GM23338 (cell line): ENCODE results near the gene SLC4A9. TPM values are rescaled to one million over a fixed set of nuclear protein-coding genes. Genes with fewer than 3 reads are reported as not detected.

Source experiments
- ATAC-seq: fragments of 200-7000 bp; cut with Tn5 transposase; 3 replicates; pipeline ENCODE4 v1.9.1; 2020
- DNase-seq: peaks from one replicate; pipeline ENCODE4 v3.0.0-alpha.2; 2015; ENCODE audit warnings: low spot score
- H2AFZ ChIP-seq: fragments of 200-600 bp; sonication (generic); 2 replicates; pipeline ENCODE4 v1.8.0; 2016; ENCODE audit warnings: antibody characterized with exemption, mild to moderate bottlenecking, moderate library complexity
- H3F3A ChIP-seq: fragments of 200-600 bp; sonication (generic); replicated peaks from 2 replicates; pipeline ENCODE4 v1.8.0; 2017; ENCODE audit warnings: antibody characterized with exemption, mixed run types, low read depth
- H3K27ac ChIP-seq: fragments of 200-600 bp; sonication (generic); 2 replicates; pipeline ENCODE4 v1.6.1; 2016; ENCODE audit warnings: low read depth
- H3K27me3 ChIP-seq: fragments of 200-600 bp; sonication (generic); 2 replicates; pipeline ENCODE4 v1.8.0; 2016; ENCODE audit warnings: mild to moderate bottlenecking, mixed run types, moderate library complexity; ENCODE audit not compliant: insufficient read depth
- H3K36me3 ChIP-seq: fragments of 200-600 bp; sonication (generic); 2 replicates; pipeline ENCODE4 v1.8.0; 2016; ENCODE audit warnings: mild to moderate bottlenecking; ENCODE audit not compliant: insufficient read depth
- H3K4me1 ChIP-seq: fragments of 200-600 bp; sonication (generic); 2 replicates; pipeline ENCODE4 v1.8.0; 2016; ENCODE audit warnings: mild to moderate bottlenecking, moderate library complexity; ENCODE audit not compliant: insufficient read depth
- H3K4me2 ChIP-seq: fragments of 200-600 bp; sonication (generic); 2 replicates; pipeline ENCODE4 v1.7.1; 2017; ENCODE audit warnings: mixed run types
- H3K4me3 ChIP-seq: fragments of 200-600 bp; sonication (generic); 2 replicates; pipeline ENCODE4 v1.6.1; 2016; ENCODE audit warnings: mixed run types
- H3K79me2 ChIP-seq: fragments of 200-600 bp; sonication (generic); replicated peaks from 2 replicates; pipeline ENCODE4 v1.8.0; 2017; ENCODE audit warnings: mild to moderate bottlenecking; ENCODE audit not compliant: insufficient read depth
- H3K9me2 ChIP-seq: fragments of 200-600 bp; sonication (generic); 2 replicates; pipeline ENCODE4 v1.8.0; 2017; ENCODE audit not compliant: insufficient read depth
- H4K20me1 ChIP-seq: fragments of 200-600 bp; sonication (generic); replicated peaks from 2 replicates; pipeline ENCODE4 v1.8.0; 2017; ENCODE audit warnings: mild to moderate bottlenecking; ENCODE audit not compliant: insufficient read depth
- H3K27ac Mint-ChIP-seq: 2 replicates; pipeline ENCODE4 v1.8.0; 2020; ENCODE audit warnings: inconsistent platforms, mild to moderate bottlenecking, moderate library complexity, mixed read lengths
- H3K27me3 Mint-ChIP-seq: 3 replicates; pipeline ENCODE4 v1.8.0; 2022; ENCODE audit warnings: low read depth, mild to moderate bottlenecking, moderate library complexity, mixed read lengths, inconsistent platforms; ENCODE audit not compliant: insufficient read depth, poor library complexity
- H3K36me3 Mint-ChIP-seq: 3 replicates; pipeline ENCODE4 v1.8.0; 2021; ENCODE audit warnings: low read depth, mild to moderate bottlenecking, inconsistent platforms, moderate library complexity, mixed read lengths
- H3K4me1 Mint-ChIP-seq: 3 replicates; pipeline ENCODE4 v1.8.0; 2020; ENCODE audit warnings: mild to moderate bottlenecking, inconsistent platforms, mixed read lengths
- H3K4me3 Mint-ChIP-seq: 3 replicates; pipeline ENCODE4 v1.8.0; 2021; ENCODE audit warnings: moderate library complexity, mild to moderate bottlenecking, inconsistent platforms, mixed read lengths
- H3K9me3 Mint-ChIP-seq: 3 replicates; pipeline ENCODE4 v1.8.0; 2020; ENCODE audit warnings: moderate library complexity, mild to moderate bottlenecking, inconsistent platforms, mixed read lengths
- CREB1 ChIP-seq: fragments of 250-450 bp; sonication (Bioruptor Pico); IDR thresholded peaks from 2 replicates; pipeline ENCODE4 v1.5.0; 2020; ENCODE audit warnings: low read depth, mild to moderate bottlenecking, moderate library complexity
- EZH2 ChIP-seq: fragments of 200-600 bp; sonication (generic); IDR thresholded peaks from one replicate; pipeline ENCODE4 v1.8.0; 2017; ENCODE audit warnings: antibody characterized with exemption, mild to moderate bottlenecking, low read depth; ENCODE audit not compliant: unreplicated experiment
- EZH2phosphoT487 ChIP-seq: fragments of 200-600 bp; sonication (generic); IDR thresholded peaks from one replicate; pipeline ENCODE4 v1.8.1; 2018; ENCODE audit warnings: antibody characterized with exemption; ENCODE audit not compliant: unreplicated experiment
- JUNB ChIP-seq: IDR thresholded peaks from one replicate; pipeline ENCODE4 v1.6.1; 2016; ENCODE audit warnings: antibody characterized with exemption; ENCODE audit not compliant: unreplicated experiment
- NANOG ChIP-seq: IDR thresholded peaks from 2 replicates; pipeline ENCODE4 v1.6.1; 2016; ENCODE audit warnings: antibody characterized with exemption, borderline replicate concordance
- POLR2AphosphoS5 ChIP-seq: IDR thresholded peaks from 2 replicates; pipeline ENCODE4 v1.6.1; 2016; ENCODE audit warnings: antibody characterized with exemption, low read depth
- REST ChIP-seq: IDR thresholded peaks from one replicate; pipeline ENCODE4 v1.6.1; 2018; ENCODE audit warnings: antibody characterized with exemption; ENCODE audit not compliant: unreplicated experiment
- STAT1 ChIP-seq: IDR thresholded peaks from one replicate; pipeline ENCODE4 v1.6.1; 2016; ENCODE audit warnings: antibody characterized with exemption; ENCODE audit not compliant: unreplicated experiment
- ZNF114 ChIP-seq: fragments of 250-450 bp; sonication (Bioruptor Pico); IDR thresholded peaks from 2 replicates; pipeline ENCODE4 v1.5.0; 2020; ENCODE audit warnings: mild to moderate bottlenecking, moderate library complexity
- ZNF331 ChIP-seq: fragments of 250-450 bp; sonication (Bioruptor Pico); IDR thresholded peaks from 2 replicates; pipeline ENCODE4 v1.5.0; 2020; ENCODE audit warnings: low read depth, mild to moderate bottlenecking, moderate library complexity
- polyA plus RNA-seq: library from polyadenylated mRNA; unstranded; fragments of >200 nt; fragmentation: Nextera tagmentation; extraction: Ambion mirVana; gene quantifications from 2 replicates; pipeline ENCODE4 v1.2.1, GENCODE V29; 2016
- total RNA-seq: library from RNA; depleted of rRNA; stranded (reverse); fragments of >200 nt; shearing (Covaris generic); gene quantifications from 2 replicates; pipeline ENCODE4 v1.2.3, GENCODE V29; 2014
- TF ChIP-seq, protein P1 (sequence below), 2 experiments: fragments of 200-600 bp in 1 of 2; sonication (generic) in 1 of 2; conservative IDR thresholded peaks; 2 replicates each; pipeline versions ENCODE4 v1.5.1 to v1.6.1; 2016 to 2017; ENCODE audit warnings: antibody characterized with exemption in 2 of 2, low read depth in 2 of 2, mild to moderate bottlenecking in 2 of 2, moderate library complexity in 1 of 2
- TF ChIP-seq, protein P2 (sequence below): fragments of 250-450 bp; sonication (Bioruptor Pico); IDR thresholded peaks from 2 replicates; pipeline ENCODE4 v1.5.0; 2020; ENCODE audit warnings: mild to moderate bottlenecking, moderate library complexity
- TF ChIP-seq, protein P3 (sequence below): IDR thresholded peaks from 2 replicates; pipeline ENCODE4 v1.6.1; 2016; ENCODE audit warnings: antibody characterized with exemption

SLC4A9 gene
- total and polyA plus RNA-seq, 2 experiments from 2014 or later: 0.08 TPM; not detected in 1

DNA sequence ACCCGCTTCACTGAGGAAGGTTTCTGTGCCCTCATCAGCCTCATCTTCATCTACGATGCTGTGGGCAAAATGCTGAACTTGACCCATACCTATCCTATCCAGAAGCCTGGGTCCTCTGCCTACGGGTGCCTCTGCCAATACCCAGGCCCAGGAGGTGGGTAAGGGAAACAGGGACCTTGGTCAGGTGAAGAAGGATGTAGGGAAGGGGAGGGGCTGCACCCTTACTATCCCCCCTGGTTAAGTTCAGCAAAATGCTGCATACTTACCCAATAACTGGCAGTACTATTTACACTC, 4.4 kb downstream of the SLC4A9 start:
- Mint-ChIP-seq H3K9me3 (no peaks in the 10 kb centered on the region), H3K4me1 (peaks cover 2% of the 10 kb centered on the region; the same call in 1 of the 3 replicates), H3K27me3 (peaks cover 17% of the 10 kb centered on the region), H3K36me3 (no peaks in the 10 kb centered on the region), H3K27ac (no peak overlapping the region), H3K4me3 (no peak overlapping the region)
- no peak overlapping the region for H3K4me2 ChIP-seq
- no peak overlapping the region for H3K27ac ChIP-seq
- H4K20me1 ChIP-seq: no peaks in the 10 kb centered on the region
- H3K4me1 ChIP-seq: no peaks in the 10 kb centered on the region
- ATAC-seq: no peak
- no peak for TF ChIP-seq REST
- TF ChIP-seq CREB1 (CRISPR knock-in tag): no peak
- TF ChIP-seq, protein P1, sequence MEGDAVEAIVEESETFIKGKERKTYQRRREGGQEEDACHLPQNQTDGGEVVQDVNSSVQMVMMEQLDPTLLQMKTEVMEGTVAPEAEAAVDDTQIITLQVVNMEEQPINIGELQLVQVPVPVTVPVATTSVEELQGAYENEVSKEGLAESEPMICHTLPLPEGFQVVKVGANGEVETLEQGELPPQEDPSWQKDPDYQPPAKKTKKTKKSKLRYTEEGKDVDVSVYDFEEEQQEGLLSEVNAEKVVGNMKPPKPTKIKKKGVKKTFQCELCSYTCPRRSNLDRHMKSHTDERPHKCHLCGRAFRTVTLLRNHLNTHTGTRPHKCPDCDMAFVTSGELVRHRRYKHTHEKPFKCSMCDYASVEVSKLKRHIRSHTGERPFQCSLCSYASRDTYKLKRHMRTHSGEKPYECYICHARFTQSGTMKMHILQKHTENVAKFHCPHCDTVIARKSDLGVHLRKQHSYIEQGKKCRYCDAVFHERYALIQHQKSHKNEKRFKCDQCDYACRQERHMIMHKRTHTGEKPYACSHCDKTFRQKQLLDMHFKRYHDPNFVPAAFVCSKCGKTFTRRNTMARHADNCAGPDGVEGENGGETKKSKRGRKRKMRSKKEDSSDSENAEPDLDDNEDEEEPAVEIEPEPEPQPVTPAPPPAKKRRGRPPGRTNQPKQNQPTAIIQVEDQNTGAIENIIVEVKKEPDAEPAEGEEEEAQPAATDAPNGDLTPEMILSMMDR (conservative IDR thresholded peaks at IDR 0.05; ENCODE audit: low read depth in 2 of 2): no peak
- TF ChIP-seq, protein P2, sequence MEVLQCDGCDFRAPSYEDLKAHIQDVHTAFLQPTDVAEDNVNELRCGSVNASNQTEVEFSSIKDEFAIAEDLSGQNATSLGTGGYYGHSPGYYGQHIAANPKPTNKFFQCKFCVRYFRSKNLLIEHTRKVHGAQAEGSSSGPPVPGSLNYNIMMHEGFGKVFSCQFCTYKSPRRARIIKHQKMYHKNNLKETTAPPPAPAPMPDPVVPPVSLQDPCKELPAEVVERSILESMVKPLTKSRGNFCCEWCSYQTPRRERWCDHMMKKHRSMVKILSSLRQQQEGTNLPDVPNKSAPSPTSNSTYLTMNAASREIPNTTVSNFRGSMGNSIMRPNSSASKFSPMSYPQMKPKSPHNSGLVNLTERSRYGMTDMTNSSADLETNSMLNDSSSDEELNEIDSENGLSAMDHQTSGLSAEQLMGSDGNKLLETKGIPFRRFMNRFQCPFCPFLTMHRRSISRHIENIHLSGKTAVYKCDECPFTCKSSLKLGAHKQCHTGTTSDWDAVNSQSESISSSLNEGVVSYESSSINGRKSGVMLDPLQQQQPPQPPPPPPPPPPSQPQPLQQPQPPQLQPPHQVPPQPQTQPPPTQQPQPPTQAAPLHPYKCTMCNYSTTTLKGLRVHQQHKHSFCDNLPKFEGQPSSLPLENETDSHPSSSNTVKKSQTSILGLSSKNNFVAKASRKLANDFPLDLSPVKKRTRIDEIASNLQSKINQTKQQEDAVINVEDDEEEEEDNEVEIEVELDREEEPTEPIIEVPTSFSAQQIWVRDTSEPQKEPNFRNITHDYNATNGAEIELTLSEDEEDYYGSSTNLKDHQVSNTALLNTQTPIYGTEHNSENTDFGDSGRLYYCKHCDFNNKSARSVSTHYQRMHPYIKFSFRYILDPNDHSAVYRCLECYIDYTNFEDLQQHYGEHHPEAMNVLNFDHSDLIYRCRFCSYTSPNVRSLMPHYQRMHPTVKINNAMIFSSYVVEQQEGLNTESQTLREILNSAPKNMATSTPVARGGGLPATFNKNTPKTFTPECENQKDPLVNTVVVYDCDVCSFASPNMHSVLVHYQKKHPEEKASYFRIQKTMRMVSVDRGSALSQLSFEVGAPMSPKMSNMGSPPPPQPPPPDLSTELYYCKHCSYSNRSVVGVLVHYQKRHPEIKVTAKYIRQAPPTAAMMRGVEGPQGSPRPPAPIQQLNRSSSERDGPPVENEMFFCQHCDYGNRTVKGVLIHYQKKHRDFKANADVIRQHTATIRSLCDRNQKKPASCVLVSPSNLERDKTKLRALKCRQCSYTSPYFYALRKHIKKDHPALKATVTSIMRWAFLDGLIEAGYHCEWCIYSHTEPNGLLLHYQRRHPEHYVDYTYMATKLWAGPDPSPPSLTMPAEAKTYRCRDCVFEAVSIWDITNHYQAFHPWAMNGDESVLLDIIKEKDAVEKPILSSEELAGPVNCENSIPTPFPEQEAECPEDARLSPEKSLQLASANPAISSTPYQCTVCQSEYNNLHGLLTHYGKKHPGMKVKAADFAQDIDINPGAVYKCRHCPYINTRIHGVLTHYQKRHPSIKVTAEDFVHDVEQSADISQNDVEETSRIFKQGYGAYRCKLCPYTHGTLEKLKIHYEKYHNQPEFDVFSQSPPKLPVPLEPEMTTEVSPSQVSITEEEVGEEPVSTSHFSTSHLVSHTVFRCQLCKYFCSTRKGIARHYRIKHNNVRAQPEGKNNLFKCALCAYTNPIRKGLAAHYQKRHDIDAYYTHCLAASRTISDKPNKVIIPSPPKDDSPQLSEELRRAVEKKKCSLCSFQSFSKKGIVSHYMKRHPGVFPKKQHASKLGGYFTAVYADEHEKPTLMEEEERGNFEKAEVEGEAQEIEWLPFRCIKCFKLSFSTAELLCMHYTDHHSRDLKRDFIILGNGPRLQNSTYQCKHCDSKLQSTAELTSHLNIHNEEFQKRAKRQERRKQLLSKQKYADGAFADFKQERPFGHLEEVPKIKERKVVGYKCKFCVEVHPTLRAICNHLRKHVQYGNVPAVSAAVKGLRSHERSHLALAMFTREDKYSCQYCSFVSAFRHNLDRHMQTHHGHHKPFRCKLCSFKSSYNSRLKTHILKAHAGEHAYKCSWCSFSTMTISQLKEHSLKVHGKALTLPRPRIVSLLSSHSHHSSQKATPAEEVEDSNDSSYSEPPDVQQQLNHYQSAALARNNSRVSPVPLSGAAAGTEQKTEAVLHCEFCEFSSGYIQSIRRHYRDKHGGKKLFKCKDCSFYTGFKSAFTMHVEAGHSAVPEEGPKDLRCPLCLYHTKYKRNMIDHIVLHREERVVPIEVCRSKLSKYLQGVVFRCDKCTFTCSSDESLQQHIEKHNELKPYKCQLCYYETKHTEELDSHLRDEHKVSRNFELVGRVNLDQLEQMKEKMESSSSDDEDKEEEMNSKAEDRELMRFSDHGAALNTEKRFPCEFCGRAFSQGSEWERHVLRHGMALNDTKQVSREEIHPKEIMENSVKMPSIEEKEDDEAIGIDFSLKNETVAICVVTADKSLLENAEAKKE (CRISPR knock-in tag): no peak
- TF ChIP-seq JUNB: no peak
- no peak for TF ChIP-seq STAT1
- TF ChIP-seq ZNF114 (CRISPR knock-in tag): no peak
- no peak for TF ChIP-seq ZNF331
- no peak for TF ChIP-seq EZH2
- TF ChIP-seq, protein P3, sequence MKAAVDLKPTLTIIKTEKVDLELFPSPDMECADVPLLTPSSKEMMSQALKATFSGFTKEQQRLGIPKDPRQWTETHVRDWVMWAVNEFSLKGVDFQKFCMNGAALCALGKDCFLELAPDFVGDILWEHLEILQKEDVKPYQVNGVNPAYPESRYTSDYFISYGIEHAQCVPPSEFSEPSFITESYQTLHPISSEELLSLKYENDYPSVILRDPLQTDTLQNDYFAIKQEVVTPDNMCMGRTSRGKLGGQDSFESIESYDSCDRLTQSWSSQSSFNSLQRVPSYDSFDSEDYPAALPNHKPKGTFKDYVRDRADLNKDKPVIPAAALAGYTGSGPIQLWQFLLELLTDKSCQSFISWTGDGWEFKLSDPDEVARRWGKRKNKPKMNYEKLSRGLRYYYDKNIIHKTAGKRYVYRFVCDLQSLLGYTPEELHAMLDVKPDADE: no peak
- TF ChIP-seq NANOG: no peak
- TF ChIP-seq EZH2phosphoT487: no peak
- TF ChIP-seq POLR2AphosphoS5: no peak
- no peak overlapping the region for H2AFZ ChIP-seq
- H3K4me3 ChIP-seq: no peak overlapping the region
- no peaks in the 10 kb centered on the region for H3K36me3 ChIP-seq
- DNase-seq: no peak
- H3F3A ChIP-seq: no peaks in the 10 kb centered on the region
- H3K79me2 ChIP-seq: no peaks in the 10 kb centered on the region
- H3K9me2 ChIP-seq: 0 out of 2 replicates have a peak, but pooled peaks cover 2% of the 10 kb centered on the region
- H3K27me3 ChIP-seq: peaks cover 11% of the 10 kb centered on the region; the same call in 1 of the 2 replicates
